ENCODE results near the gene ATXN2. TPM values are rescaled to one million over a fixed set of nuclear protein-coding genes. Genes with fewer than 3 reads are reported as not detected.

Gene ATXN2
- total RNA-seq, 1 donor from 2014 or later = 63.9 TPM

DNA sequence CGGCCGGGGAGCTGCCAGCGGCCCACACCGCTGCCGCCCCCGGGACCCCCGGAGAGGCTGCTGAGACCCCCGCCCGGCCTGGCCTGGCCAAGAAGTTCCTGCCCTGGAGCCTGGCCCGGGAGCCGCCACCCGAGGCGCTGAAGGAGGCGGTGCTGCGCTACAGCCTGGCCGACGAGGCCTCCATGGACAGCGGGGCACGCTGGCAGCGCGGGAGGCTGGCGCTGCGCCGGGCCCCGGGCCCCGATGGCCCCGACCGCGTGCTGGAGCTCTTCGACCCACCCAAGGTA lies 180.6 kb downstream of the ATXN2 start:
- no peak for DNase-seq (ENCODE audit: low spot score)

DNA sequence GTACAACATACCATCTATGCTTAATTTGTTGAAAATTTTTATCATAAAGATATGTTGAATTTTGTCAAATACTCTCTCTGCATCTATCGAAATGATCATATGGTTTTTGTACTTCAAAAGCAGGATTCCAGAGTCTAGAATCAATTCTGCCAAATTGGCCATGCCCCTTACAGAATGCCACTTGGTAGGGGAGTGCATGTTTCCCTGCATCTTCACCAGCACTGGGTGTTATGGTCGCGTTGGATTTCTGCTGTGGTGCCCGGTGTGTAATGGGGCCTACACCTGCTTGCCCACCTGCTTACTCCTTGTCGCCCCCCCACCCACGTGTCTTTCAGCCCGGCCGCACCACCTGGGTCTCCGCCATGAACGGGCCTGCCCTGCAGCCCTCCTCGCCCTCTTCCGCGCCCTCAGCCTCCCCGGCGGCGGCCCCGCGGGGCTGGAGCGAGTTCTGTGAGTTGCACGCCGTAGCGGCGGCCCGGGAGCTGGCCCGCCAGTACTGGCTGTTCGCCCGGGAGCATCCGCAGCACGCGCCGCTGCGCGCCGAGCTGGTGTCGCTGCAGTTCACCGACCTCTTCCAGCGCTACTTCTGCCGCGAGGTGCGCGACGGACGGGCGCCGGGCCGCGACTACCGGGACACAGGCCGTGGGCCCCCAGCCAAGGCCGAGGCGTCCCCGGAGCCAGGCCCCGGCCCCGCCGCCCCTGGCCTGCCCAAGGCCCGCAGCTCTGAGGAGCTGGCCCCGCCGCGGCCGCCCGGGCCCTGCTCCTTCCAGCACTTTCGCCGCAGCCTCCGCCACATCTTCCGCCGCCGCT lies 181.1 kb downstream of the ATXN2 start:
- no peak for DNase-seq (ENCODE audit: low spot score)

DNA sequence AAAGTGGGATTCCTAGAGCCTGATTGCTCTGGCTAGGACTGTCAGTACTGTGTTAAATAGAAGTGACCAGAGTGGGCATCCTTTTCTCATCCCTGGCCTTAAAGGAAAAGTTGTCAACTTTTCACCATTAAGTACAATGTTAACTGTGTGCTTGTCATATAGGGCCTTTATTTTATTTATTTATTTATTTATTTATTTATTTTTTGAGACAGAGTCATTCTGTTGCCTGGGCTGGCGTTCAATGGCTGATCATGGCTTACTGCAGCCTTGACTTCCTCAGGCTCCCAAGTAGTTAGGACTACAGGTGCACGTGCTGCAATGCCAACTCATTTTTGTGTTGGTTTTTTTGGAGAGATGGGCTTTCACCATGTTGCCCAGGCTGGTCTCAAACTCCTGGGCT lies 181.8 kb downstream of the ATXN2 start:
- DNase-seq (ENCODE audit: low spot score) = no peak

DNA sequence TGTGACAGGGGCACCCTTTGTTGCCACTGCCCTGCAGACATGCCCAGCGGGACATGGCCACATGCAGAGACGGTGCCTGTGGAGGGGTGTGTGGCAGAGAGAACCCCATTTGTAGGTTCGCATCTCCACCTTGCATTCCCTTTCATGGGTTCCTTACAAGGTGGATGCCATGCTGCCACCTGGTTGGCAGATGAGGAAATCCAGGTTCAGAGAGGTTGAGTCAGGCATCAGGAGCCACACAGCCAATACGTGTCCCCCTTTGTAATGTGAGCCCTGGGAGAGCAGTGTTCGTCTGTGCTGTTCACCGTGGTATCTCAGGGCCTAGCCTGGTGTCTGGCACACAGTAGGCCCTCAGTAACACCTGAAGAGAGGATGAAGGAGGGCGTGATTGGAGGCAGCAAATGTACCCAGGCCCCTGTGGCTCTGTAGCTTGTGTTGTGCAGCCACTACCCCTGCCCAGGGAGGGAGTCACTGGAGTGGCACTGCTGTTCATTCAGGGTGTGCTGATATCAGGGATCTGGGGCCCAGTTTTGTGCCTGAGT lies 184.3 kb downstream of the ATXN2 start:
- DNase-seq (ENCODE audit: low spot score) = no peak

DNA sequence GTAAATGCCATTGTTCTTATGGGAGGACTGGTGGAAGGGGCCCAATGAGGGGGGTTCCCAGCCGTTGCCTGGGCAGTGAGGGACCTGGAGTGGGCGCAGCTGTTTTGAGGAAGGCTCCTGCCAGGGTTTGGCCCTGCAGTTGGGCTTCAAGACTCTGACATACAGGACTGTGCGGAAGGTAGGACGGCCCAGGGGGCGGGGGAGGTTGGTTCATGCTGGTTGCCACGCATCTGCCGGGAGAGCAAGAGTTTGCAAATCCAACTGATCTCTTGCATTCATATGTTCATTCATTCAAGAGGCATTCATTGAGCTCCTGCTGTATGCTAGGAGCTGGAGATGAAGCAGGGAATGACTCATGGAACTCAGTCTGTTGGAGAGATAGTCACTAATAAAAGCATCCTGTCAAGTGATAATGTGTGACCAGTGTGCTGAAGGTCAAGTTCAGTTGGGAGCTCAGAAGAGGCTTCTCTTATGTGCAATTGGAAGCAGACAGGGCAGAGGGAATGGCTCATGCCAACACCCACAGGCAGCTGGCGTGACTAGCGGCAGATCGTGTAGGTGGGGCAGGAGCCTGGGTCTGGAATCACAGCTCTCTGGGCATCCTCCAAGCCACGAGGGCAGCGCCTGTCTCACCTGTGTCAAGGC lies 185.6 kb downstream of the ATXN2 start:
- DNase-seq (ENCODE audit: low spot score) = no peak

DNA sequence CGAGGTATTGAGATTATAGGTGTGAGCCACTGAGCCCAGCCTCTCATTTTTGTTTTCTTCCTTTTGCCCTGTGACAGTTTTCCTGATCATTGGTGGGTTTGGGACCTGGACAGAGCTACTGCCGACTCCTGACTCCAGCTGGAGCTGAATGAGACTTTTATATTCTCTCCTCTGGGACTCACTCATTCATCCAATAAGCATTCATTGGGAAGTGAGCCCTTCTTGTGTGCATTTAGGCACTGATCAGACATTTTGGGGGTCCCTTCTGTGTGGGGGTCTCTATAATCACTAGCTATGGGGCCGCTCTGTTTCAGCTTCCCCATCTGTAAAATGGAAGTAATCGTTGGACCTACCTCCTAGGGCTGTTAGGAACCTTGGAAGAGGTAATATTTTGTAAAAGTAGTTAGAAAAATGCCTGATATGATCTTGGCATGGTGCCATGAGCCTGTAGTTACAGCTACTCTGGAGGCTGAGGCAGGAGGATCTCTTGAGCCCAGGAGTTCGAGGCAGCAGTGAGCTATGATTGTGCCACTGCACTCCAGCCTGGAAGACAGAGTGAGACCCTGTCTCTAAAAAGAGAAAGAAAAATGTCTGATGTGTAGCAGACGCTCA lies 186.2 kb downstream of the ATXN2 start:
- DNase-seq (ENCODE audit: low spot score) = no peak

DNA sequence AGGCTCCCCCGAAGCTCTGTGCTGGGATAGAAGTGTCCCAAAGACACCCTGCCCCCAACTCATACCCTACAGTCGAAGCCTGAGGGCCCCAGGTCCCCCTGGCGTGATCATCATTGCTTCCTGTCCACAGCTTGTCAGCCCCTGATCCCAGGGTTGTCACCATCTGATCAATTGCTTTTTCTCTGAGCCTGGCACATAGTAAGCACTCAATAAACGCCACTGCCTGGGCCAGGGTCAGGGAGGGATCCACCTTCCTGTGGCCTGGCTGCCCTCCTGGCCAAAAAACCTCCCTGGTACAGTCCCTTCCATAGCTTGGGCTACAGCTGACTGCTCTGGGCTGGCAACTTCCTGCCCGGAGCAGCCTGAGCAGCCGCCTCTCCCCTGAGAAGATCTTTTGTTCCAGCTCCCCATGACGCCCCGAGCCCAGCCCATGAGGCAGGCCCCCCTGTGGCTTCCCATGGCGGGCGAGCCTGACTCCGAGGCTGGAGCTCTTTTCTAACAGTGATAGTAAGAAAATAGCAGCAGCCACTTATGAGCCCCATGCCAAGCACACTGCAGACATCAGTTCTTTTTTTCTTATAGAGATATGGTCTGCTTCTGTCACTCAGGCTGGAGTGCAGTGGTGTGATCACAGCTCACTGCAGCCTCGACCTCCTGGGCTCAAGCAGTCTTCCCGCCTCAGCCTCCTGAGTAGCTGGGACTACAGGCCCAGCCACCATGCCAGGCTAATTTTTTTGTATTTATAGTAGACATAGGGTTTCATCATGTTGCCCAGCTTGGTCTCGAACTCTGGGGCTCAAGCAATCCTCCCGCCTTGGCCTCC lies 186.9 kb downstream of the ATXN2 start:
- no peak for DNase-seq (ENCODE audit: low spot score)

DNA sequence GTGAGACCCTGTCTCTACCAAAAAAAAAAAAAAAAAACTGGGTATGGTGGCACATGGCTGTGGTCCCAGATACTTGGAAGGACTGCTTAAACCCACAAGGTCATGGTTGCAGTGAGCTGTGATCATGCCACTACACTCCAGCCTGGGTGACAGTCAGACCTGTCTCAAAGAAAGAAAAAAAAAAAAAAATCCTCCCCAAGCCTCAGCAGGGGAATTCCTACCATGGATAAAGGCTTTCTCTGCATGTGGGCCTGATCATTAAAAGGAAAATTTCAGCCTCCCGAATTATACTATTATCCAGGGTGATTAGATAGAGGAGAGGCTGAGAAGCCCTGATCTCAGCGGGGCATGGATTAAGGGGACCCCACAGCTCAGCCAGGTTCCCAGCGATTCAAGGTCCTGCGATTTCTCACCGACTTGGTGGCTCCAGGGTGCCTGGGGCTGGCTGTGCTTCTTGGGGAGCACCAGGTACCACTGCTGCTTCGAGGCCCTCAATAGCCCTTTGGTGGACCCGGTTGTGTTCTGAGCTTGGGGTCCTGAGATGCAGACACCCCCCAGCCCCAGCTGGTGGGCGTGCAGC lies 187.8 kb downstream of the ATXN2 start:
- no peak for DNase-seq (ENCODE audit: low spot score)

DNA sequence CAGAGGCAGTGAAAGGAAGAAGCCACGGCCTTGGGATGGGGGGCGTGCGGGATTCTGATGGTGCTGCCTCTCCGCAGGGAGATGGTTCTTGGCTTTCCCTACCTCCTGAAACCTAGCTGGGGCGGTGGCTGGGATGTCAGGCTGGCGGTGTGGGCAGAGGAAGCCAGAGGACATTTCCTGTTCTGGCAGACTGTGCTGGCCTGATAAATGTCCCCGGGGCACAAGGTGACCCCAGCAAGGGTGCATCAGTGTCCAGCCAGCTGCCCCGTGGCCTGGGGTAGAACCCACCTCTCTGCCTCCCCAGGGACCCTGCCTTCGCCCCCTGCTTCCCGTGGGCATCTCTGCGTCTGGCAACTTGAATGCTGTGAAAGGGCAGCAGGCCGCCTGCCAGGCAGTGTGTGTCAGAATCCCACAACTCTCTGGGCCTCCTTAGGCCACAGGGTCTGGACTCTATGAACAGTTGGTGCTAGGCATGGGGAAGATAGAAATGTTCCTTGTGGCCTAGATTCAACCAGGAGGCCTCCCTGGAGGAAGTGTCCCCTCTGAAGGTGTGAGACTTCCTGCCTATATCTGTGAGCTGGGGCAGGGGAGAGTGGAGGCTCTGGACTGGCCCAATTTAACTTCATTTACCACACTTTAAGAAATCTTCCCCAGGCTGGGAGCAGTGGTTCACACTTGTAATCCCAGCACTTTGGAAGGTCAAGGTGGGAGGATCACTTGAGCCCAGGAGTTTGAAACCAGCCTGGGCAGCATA lies 188.5 kb downstream of the ATXN2 start:
- DNase-seq (ENCODE audit: low spot score) = no peak

DNA sequence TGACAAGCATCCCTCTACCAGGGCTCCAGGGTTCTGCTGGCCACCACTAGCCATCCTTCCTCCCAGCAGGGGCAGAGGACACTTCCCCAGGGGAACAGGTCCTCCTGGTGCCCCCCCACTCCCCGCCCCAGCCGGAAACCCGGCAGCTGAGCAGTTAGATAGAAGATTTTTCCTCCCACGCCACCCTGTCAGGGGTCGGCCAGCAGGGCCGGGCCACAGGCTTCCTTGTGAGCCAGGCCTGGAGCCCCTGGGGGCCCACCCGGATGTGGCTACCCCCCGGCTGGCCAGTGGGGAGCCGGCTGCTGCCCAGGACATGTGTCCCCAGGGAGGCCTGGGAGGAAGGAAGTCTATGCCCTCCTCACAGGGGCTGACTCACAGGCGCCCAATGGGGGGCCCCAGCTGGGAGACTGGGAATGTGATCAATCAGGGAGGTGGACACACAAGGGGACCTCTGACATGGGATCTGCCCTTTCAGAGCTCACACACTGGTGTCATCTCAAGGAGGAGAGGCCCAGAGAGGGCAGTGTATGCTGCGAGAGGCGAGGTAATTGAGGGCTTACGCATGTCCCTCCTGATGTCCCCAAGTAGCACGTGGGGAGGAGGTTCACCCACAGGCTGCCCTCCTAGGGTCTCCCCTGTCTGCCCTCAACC lies 189.2 kb downstream of the ATXN2 start:
- DNase-seq (ENCODE audit: low spot score) = peak; percentile 47

DNA sequence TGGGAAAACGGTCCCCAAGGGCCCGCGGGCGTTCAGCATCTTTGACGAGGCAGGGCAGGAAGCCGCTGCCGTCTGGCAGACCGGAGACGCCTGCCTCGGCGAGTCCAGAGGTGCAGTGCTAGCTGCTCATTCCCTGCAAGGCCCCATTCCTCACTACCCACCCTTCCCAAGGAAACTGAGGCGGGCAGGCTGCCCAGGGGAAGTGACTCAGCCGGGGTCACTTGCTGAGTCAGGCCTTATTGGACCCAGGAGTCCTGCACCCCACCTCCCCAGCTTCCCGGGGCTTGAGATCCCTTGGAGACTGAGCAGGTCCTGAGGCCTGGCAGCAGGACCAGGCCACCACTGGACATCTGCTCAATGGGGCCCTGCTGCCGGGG lies 189.7 kb downstream of the ATXN2 start:
- DNase-seq (ENCODE audit: low spot score) = no peak

DNA sequence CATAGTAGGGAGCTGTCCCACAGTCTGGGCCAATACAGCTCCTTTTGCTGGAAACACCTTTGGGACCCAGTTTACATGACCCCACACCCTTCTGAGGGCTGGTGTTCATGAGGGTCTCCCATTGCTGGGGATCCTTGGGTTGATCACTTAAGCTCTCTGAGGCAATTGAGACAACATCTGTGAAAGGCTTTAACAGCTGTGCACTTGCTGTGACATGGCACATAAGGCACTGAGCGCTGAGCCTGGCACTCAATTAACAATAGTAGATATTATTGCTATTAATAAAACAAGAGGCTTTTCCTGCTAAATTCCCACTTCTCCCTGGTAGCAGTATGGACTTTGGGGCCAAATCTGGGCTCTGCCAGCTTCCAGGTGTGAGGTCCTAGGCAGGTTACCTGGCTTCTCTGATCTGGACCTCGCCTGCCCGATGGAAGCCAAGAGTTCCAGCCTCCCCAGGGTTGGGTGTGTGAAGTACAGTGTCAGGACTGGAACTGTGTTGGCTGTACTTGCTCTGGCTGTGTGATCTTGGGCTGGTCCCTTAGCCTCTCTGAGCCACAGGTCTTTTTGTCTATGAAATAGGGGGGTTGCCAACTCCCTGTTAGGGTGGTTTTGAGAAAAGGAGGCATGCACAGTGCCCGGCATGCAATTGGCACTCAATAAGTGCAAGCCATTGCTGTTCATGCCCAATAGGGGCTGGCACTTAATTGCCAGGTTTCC lies 190.3 kb downstream of the ATXN2 start:
- DNase-seq (ENCODE audit: low spot score) = no peak

DNA sequence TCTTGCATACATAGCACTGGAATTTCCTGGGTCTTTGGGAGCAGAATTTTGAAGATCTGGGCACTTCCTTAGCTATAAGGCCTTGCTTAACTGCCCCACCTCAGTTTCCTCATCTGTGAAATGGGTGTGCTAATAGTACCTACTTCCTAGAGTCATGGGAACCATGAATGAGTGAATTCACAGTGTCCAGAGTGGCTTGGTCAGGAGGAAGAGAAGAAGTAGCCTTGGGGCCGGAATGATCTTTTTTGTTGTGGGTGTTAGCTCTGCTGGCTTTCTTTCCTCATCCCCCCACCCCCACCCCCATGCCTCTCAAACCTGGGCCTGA lies 191.0 kb downstream of the ATXN2 start:
- no peak for DNase-seq (ENCODE audit: low spot score)

DNA sequence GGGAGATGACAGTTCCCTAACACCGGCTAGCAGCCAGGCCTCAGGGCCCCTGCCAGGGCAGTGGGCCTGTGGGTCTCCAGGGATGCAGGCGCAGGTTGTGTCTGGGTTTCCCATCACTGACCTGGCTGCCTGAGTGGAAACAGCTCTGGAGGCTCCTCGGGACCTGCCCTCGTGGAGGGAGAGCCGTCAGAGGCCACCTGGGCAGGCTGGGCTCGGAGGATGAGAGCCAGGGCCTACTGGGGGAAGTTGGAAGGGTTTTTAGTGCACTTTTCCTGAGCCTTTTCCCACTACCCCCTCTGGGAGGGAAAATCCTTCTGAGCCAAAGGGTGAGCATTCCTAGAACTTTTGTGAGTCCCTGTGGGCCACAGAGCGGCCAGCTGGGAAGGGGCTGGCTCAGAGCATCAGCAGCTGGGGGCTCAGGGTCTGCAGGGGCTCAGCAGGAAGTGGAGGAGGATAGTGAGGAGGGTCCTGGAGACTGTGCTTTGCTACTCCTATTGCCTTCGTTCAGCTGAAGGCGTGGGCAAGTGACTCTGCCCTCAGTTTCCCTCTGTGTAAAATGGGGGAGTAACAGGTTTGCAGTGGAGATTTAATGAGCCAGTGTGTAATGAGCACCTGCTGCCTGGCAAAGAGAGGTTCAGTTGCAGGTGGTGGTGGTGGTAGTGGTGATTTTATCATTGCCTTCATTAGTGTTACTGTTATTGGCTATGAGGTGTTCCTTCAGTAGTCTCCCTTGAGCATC lies 191.6 kb downstream of the ATXN2 start:
- DNase-seq (ENCODE audit: low spot score) = no peak

DNA sequence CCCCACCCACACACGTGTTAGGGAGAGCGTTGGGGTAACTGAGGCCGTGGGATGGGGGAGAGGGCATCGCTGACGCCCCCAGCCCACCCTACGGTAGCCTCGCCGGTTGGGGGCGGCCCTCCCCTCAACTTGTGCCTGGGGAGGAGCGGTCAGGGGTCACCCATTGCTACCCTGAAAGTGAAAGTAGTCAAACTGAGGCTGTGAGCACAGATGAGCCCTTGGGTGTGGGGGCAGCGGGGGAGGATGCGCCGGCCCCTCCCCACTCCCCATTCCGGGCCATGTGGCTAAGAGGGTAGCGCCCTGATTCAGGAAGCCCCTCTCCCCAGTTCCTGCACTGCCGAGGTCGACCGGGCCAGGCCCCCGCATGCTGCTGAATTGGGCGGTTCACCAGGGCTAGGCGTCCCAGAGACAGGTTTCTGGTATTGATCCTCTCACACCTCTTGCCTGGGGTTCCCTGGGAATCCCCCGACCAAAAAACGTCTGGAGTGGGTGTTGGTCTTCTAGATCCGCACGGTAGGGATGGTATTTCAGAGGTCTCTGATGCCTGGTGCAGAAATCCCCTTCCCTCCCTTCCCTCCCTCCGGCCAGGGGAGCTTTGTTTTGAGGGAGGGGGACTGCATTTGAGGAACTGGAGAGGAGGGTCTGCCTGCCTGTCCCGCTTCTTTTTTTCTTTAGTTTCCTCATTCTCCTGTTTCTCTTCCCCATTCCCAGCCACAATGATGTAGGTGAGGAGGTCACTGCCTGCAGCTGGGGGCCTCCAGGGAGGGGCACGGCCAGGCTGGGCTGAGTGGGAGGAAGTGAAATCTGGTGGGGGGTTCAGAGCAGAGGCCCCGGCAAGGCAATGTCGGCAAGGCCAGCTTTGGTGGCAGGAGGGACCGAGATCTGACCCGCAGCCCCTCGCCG lies 192.4 kb downstream of the ATXN2 start:
- peak; percentile 31 for DNase-seq (ENCODE audit: low spot score)

DNA sequence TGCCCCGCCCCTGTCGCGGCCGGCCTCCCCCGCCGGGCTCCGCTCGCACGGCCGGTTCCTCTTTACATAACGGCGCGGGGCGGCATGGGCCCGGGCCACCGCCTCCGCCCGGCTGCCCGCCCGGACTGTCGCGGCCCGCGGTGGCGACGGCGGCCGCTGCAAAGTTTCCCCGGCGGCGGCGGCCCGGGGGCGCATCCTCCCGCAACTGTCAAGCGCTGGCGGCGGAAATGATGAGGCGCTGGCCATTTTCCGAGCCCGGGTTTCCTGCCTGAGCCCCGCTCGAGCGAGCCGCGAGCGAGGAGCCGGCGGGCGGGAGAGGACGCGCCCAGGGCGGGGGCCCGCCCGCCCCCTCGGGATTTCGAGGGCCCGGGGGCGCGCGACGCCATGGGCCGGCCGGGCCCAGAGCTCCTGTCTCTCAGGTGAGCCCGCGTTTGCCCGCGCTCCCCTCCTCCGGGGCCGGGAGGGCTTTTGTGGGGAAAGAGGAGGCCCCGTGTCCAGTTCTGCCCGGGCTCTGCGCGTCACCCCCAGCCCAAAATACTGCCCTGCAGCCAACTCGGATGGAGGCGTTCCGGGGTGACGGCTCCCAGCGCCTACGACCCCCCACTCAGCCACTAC lies 193.1 kb downstream of the ATXN2 start, which contains the start of gene SH2B3:
Gene SH2B3 (plus strand): TSS at position 65 of the 615 bp plus-strand sequence. CDS start 12,223 bp downstream, outside the sequence.
- DNase-seq (ENCODE audit: low spot score) = no peak

DNA sequence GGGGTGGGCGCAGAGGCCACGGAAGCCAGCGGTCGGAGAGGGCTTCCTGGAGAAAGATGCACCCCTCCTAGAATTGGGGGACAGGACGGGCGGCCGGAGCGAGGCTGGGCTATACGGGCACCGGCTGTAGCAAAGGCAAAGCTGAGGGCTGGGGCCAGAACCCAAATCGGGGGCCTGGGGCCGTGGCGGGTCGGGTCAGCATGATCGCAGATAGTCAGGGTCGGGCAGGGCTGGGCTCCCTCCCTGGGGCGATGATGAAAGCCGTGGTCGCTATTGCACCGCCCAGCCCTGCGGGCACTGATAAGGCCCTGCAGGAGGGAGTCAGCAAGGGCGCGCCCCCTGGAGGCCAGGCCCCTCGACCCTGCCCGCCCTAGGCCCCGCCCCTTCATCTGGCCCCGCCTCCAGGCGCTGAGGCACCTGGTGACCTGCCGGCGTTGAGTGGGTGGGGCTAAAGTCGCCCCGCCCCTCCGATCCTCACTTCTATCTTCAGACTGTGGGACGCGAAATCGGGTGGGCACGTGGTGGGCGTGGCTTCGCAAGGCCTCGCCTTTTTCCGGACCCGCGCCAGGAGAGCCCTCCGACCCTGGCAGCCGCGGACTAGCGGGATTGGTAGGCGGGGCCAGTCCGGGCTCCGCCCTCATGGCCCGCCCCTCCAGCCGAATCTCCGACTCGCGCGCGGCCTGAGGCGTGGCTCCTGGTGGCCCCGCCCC lies 193.8 kb downstream of the ATXN2 start:
- DNase-seq (ENCODE audit: low spot score) = peak; percentile 95

Measured in mucosa of gallbladder (tissue), 1 donor.